Smooth muscle cell of the brain vasculature (primary cell): ENCODE data around the gene PLPP2.

Experiments
- DNase-seq: peaks from one replicate; pipeline ENCODE4 v3.0.0-alpha.2; 2012; ENCODE audit warnings: low read depth, low spot score

PLPP2 gene

GRCh38 chr19:315811-316210 lies 24.6 kb upstream of the PLPP2 start:
- DNase-seq = no peak

DNA sequence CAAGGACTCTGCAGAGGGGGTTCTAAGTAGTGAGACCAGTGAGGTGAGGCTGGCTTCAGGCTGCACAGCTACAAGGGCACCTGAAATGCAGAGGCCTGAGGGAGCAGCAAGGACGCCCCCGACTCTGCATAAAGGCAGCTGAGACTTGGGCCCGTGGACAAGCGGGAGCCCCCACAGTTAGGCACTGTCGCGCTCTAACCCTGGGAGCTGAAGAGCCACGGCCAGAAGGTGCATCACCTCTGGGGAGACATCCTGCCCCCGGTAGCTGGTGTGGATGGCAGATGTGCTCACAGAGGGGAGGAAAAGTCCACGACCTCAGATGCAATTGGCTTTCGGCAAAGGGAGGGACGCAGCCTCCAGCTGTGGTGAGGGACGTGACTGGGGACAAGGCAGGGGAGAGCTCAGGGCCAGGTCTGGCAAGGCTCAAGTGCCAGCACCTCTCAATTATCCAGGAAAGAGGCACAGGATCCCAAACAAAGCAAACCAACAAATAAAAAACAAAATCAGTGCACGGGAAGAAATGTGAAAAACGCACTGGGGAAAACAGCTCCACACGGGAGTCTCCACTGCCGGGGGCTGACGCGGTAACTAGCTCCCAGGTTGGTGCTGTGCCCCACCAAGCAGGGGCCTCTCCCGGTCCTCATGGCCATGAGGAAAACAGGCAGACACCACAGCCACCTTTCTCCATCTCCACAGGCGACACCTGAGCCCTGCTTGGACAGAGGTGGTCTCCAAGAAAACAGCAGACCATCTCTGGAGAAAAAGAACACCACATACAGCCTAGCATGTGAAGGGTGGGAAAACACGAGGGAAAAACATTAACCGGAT lies 23.0 kb upstream of the PLPP2 start:
- no peak for DNase-seq

GRCh38 chr19:313169-313987 lies 22.2 kb upstream of the PLPP2 start:
- DNase-seq = no peak

- DNase-seq = no peak
These were observed 20.6 kb upstream of the PLPP2 start for GRCh38 chr19:311813-312261.

DNA sequence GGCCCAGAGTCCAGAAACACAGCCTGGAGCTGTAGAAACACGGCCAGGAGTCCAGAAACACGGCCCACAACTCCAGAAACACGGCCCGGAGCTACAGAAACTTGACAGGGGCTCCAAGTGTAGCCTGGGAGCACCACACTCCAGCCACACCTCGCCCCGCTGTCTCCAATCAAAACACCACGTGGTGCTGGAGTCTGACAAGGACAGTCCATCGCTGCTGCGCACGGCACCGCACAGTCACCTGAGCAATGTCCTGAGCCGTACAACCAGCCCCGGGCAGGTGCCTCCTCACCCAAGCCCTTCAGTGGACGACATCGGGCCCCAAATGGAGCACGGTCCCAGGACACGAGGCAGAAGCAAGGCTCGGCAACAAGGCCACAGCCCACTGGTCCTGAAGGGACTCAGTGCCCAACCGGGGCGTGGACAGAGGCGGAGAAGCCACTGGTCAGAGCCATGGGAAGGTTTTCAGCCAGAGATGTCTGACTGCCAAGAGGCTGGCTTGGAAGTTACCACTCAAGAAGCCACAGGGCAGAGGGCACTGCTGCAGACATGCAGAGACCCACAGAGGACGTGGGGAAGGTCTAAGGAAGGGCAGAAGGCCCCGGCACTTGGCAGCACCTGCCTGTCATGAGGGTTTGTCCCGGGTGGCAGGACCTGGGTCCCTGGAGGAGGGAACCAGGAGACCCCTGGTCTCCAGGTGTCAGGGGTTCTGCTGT lies 19.7 kb upstream of the PLPP2 start:
- no peak for DNase-seq

- DNase-seq = no peak
These were observed 19.0 kb upstream of the PLPP2 start for GRCh38 chr19:310141-310651.

- DNase-seq = no peak
These were observed 18.0 kb upstream of the PLPP2 start for GRCh38 chr19:309206-309565.

- DNase-seq = no peak
These were observed 17.4 kb upstream of the PLPP2 start for GRCh38 chr19:308471-309205.

GRCh38 chr19:307793-308420 lies 16.7 kb upstream of the PLPP2 start:
- no peak for DNase-seq

DNA sequence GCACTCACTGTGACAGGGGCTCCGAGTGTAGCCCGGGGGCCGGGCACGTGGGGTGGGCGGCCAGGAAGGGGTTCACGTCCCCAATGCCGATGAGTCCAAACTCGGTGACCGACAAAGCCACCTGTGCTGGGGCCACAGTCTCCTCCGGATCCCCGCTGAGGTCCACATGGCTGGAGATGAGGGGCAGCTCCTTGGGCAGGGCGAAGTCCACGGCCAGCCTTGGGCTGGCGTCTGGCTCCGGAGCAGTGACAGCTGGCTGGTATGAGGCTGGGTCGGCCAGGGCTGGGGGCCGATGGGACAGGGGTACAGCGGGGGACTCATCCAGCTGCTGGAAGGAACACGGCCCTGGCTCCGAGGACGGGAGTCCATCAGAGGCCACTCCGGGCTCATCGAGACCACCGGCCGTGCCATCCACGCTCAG lies 15.9 kb upstream of the PLPP2 start:
- no peak for DNase-seq

GRCh38 chr19:306151-306900 lies 15.1 kb upstream of the PLPP2 start:
- no peak for DNase-seq

DNA sequence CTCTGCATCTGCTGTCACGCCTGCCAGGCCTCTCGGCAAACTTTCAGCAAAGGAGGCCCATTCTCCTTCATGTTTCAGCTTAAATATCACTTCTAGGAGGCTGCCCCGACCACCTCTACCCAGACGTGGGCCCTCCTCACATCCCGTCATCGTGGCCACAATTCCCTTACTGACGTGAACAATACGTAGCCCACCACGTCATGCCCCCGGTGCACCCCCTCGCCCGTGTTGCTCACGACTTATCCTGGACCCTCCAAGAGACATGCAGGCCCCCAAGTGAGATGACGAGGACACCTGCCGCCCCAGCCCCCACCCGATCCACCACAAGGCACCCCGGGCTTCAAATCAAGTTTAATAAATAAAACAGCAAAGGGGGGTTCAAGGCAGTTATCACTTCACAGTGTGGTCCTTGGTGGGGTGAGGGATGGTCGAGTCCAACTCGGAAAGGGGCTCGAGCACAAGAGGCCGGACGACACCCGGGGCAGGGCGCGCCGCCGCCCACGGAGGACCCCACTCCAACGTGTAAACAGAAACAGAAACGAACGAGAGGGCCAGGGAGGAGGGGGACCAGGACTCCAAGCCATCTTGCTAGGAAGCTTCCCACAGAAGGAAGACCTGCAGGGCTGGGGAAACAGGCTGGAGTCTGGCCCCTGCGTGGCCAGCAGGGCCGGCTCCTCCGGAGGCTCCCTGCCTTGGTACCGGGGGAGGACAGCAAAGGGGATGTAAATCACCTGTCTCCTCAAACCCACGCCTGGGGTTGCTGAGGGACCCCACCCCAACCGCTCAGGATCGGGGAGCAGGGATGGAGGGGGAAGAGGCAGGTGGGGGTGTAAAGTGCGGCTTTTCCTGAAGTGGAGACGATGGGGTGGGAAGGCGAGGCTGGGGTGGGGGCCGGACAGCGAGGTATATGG lies 14.3 kb upstream of the PLPP2 start:
- no peak for DNase-seq

DNA sequence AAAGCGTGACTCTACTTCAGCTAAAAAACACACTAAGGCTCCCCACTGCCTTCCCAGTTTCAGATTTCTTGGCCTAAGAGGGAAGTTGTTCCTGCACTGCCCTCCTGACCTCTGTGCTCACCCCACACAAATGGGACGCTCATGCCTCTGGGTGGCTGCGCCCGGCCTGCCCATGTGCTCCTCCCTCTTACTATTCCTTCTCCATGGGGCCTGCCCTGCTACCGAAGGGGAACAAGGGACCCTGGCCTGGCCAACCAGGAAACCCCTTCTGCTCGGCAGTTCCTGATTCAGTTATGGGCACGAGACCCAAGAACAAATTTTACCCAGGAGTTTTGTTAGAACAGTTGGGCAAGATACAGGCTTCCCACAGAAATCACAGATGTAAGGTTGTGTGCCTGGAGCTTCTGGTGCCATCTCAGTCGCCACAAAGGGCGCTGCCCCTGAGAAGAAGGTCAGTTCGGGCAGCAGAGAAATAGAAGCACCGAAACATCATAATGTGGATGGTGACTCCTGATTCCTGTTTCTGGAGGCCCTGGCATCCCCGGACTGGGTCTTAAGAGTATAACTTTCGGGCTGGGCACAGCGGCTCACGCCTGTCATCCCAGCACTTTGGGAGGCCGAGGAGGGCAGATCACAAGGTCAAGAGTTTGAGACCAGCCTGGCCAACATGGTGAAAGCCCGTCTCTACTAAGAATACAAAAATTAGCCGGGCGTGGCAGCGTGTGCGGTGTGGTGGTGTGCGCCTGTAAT lies 5.4 kb upstream of the PLPP2 start:
- DNase-seq = no peak

GRCh38 chr19:295687-296370 lies 4.6 kb upstream of the PLPP2 start:
- no peak for DNase-seq

DNA sequence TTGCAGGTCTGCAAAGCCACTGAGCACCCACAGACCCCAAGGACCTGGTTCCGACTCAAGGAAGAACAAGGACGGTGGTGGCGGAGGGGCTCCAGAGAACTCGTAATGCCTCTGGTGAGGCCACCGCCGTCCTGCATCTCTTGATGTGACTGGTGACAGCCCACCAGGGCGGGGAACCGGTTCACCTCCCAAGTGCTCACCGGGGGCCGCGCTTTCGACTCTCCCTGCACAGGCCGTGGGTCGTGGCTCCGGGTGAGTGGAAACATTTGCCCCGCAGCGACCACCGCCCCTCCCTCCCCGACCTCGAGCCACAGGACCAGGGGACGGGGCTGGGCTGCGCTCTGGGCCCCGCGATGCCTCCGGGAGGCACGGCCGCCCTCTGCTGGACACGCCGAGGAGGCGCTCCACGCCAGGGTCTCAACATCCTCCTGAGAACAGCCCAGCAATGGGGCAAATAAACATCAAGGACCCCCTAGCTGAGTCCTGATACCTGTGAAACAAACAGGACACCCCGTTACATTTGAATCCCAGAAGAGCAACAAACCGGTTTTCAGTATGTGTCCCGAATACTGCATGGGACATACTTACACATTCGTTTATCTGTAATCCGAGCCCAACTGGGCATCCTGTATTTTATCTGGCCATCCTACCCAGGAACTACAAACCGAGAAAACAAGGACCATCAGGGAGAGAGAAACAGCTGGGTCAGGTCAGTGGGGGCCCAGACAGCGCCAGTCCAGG lies 3.9 kb upstream of the PLPP2 start:
- DNase-seq = no peak

DNA sequence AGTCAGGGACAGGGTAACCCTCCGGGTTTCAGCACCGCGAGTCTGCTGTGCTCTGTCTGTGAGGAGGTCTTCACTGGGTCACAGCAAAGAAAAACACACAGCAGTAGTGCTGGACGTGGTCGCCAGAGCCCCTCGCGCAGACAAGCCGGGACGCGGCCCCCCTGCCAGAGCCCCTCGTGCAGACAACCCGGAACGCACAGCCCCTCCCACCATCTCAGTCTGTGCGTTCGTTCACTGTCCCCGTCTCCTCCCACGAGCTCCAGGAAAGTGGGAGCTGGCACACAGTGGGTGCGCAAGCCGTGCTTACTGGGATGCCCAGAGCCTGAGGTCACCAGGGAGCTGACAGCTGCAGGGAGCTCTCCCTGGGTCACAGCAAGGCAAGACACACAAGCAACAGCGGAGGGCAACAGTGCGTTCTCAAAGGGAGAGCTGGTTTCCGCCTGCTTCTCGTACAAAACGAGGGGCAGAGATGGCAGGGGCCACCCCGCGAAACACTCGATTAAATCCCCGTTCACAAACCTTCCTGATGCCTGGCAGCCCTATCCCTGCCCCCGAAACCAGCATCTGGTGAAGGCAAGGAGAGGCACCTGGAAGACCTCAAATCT lies 3.2 kb upstream of the PLPP2 start:
- no peak for DNase-seq
